Measurements from ENCODE around the gene TMCC3.

- TF ChIP-seq CTCF (IDR thresholded peaks at IDR 0.05; ENCODE audit: low read depth, low read length, missing input control): no peak
- TF ChIP-seq HNF4G (IDR thresholded peaks at IDR 0.05): no peak
- no peak for TF ChIP-seq FOXA1 (IDR thresholded peaks at IDR 0.05)
- no peak for TF ChIP-seq RAD21 (IDR thresholded peaks at IDR 0.05)
These were observed 17.0 kb downstream of the TMCC3 start for GRCh38 chr12:94633401-94633800.

Measured in liver (tissue), 3 donors.